ENCODE data around the gene TMEM209.
A peak's percentile ranks its signal among the peaks of the same experiment; 100 is the strongest.

TMEM209 gene

DNA sequence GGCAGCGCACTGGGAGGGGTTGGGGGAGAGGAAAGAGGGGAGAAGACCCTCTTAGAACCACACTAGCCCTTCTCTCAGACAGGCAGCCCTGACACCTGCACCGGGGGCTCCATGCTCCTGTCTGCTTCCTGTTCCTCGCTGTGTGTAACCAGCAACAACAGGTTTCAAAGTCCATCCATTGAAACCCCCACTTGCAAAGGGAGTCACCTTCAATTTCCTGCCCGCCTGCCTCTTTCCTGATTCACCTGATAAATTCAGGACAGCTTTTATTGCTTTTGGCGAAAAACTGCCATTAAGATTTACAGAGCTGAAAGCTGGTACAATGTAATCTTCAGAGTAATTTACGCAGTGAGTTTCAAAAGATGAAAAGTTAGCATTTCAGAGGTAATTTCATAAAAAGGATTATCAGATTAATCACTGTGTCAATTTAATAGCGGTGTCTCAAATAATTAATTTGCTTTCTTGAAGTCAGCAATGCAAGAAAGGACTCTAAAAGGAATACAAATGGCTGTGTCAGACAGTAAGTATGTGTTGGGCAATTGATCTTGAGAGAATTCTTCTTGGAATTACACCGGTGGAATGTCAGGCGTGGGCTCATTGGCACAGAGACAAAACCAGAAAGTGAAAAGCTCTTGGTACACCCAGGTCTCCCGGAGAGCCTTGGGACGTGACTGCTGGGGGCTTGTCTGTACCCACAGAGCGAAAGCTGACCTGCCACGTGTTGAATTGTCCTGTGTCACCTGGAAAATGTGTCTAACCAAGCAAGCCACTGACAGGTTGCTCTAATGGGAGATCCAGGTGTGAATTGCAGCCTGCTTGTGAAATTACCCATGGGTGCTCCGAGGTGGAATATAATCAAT lies 60.7 kb downstream of the TMEM209 start:
- Histone ChIP-seq H3K27me3 (ENCODE audit: insufficient read depth, poor library complexity, severe bottlenecking) (no peaks in the 10 kb centered on the region), H3K4me1 (ENCODE audit: insufficient read depth, poor library complexity, severe bottlenecking) (peaks cover 12% of the 10 kb centered on the region), H3K9me3 (ENCODE audit: severe bottlenecking) (no peaks in the 10 kb centered on the region), H3K4me3 (ENCODE audit: severe bottlenecking) (no peak overlapping the region), H3K36me3 (ENCODE audit: low read depth) (no peaks in the 10 kb centered on the region), H3K27ac (ENCODE audit: poor library complexity, severe bottlenecking) (peak overlapping the region; percentile 81)
- DNase-seq (ENCODE audit: low spot score) (no peak), ATAC-seq (ENCODE audit: low read depth) (peak; percentile 73)
- TF ChIP-seq, protein P1, sequence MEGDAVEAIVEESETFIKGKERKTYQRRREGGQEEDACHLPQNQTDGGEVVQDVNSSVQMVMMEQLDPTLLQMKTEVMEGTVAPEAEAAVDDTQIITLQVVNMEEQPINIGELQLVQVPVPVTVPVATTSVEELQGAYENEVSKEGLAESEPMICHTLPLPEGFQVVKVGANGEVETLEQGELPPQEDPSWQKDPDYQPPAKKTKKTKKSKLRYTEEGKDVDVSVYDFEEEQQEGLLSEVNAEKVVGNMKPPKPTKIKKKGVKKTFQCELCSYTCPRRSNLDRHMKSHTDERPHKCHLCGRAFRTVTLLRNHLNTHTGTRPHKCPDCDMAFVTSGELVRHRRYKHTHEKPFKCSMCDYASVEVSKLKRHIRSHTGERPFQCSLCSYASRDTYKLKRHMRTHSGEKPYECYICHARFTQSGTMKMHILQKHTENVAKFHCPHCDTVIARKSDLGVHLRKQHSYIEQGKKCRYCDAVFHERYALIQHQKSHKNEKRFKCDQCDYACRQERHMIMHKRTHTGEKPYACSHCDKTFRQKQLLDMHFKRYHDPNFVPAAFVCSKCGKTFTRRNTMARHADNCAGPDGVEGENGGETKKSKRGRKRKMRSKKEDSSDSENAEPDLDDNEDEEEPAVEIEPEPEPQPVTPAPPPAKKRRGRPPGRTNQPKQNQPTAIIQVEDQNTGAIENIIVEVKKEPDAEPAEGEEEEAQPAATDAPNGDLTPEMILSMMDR (IDR thresholded peaks at IDR 0.05; ENCODE audit: poor library complexity, severe bottlenecking): no peak

DNA sequence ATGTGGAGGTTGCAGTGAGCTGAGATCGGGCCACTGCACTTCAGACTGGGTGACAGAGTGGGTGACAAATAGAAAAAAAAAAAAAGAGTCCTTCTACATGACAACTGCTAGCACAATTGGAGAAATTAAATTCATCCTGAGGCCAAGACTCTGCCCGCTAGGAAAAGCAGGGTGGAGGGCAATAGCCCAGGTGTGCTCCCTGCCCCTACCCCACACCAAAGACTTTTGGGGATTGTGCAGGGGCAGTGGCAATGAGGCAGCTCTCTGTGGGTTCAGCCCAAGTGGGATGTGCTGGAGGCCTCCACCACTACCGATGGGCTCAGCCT lies 61.3 kb downstream of the TMEM209 start:
- no peaks in the 10 kb centered on the region for H3K9me3 ChIP-seq (ENCODE audit: severe bottlenecking)
- DNase-seq (ENCODE audit: low spot score): no peak
- peaks cover 12% of the 10 kb centered on the region for H3K4me1 ChIP-seq (ENCODE audit: insufficient read depth, poor library complexity, severe bottlenecking)
- no peaks in the 10 kb centered on the region for H3K36me3 ChIP-seq (ENCODE audit: low read depth)
- H3K27ac ChIP-seq (ENCODE audit: poor library complexity, severe bottlenecking): peak overlapping the region; percentile 81
- H3K4me3 ChIP-seq (ENCODE audit: severe bottlenecking): no peak overlapping the region
- H3K27me3 ChIP-seq (ENCODE audit: insufficient read depth, poor library complexity, severe bottlenecking): no peaks in the 10 kb centered on the region
- TF ChIP-seq, protein P1 (IDR thresholded peaks at IDR 0.05; ENCODE audit: poor library complexity, severe bottlenecking): no peak
- no peak for ATAC-seq (ENCODE audit: low read depth)

DNA sequence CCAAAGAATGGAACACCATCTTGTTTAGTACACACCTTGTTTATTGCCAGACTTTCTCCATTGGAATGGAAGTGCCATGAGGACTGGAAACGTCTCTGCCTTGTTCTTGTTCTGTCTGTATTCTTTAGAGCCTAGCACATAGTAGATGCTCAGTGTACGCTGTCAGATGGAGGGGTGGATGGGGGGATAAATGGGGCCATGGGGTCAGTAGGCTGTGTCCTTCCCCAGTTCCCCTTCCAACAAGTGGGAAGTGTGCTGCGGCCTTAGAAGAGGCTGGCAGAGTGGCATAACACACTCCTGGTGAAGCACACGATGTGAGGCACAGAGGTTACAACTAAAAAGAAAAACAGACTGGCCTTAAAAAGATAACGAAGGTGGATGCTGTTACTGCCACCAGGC lies 61.9 kb downstream of the TMEM209 start:
- peaks cover 12% of the 10 kb centered on the region for H3K4me1 ChIP-seq (ENCODE audit: insufficient read depth, poor library complexity, severe bottlenecking)
- no peaks in the 10 kb centered on the region for H3K27me3 ChIP-seq (ENCODE audit: insufficient read depth, poor library complexity, severe bottlenecking)
- ATAC-seq (ENCODE audit: low read depth): no peak

DNA sequence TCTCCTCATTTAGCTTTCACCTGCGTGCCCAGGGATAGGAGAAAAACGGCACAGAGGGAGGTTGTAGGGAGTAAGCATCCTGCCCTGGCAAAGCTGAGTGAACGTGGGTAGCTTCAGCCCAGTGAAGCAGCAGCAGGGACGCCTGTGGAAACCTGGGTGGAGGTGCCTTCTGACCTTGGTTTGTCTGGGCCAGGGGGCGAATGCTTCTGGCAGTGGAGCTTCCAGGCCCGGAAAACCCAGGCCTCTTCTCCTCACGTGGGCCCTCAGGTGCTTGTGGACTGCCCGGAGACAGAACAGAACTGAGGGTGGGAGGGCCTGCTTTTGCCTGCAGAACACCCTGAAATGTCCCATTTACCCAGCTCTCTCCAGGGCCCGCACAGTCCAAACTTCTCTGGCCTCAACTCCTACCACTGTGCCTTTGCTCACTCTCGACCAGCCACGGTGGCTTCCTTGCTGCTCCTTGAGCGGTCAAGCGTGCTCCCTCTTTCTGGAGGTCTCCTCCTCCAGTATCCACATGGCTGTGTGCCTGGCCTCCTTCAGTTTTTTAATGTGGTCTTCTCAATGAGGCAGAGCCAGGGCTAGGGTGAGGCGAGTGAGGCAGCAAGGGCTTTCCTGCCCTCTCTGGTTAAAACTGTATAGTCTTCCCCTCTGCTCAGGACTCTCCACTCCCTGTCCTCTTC lies 62.4 kb downstream of the TMEM209 start:
- no peaks in the 10 kb centered on the region for H3K27me3 ChIP-seq (ENCODE audit: insufficient read depth, poor library complexity, severe bottlenecking)
- H3K27ac ChIP-seq (ENCODE audit: poor library complexity, severe bottlenecking): peak overlapping the region; percentile 81
- TF ChIP-seq, protein P1 (IDR thresholded peaks at IDR 0.05; ENCODE audit: poor library complexity, severe bottlenecking): no peak
- H3K36me3 ChIP-seq (ENCODE audit: low read depth): no peaks in the 10 kb centered on the region; the same call in 1 of the 2 replicates
- DNase-seq (ENCODE audit: low spot score): no peak
- no peak overlapping the region for H3K4me3 ChIP-seq (ENCODE audit: severe bottlenecking)
- peaks cover 12% of the 10 kb centered on the region for H3K4me1 ChIP-seq (ENCODE audit: insufficient read depth, poor library complexity, severe bottlenecking)
- ATAC-seq (ENCODE audit: low read depth): no peak
- no peaks in the 10 kb centered on the region for H3K9me3 ChIP-seq (ENCODE audit: severe bottlenecking)

More for the DNA sequence above, 61.9 kb downstream of the TMEM209 start:
- TF ChIP-seq, protein P1 (IDR thresholded peaks at IDR 0.05; ENCODE audit: poor library complexity, severe bottlenecking): no peak
- H3K36me3 ChIP-seq (ENCODE audit: low read depth): no peaks in the 10 kb centered on the region
- no peak overlapping the region for H3K4me3 ChIP-seq (ENCODE audit: severe bottlenecking)
- no peaks in the 10 kb centered on the region for H3K9me3 ChIP-seq (ENCODE audit: severe bottlenecking)
- peak overlapping the region; percentile 81 for H3K27ac ChIP-seq (ENCODE audit: poor library complexity, severe bottlenecking)
- no peak for DNase-seq (ENCODE audit: low spot score)

Data from RWPE2 (cell line).